ENCODE results near the gene IGF2BP2. TPM values are rescaled to one million over a fixed set of nuclear protein-coding genes. Genes with fewer than 3 reads are reported as not detected.

Gene IGF2BP2
- total and polyA plus RNA-seq, 2 donors (not counting 1 experiment from before 2014, with no cell fraction given), result 0.01 TPM; not detected in 1

GRCh38 chr3:185630182-185630622 is 194.6 kb downstream of the IGF2BP2 start:
- no peaks in the 10 kb centered on the region for H3K4me1 ChIP-seq (ENCODE audit: control insufficient read depth in 2 of 2, insufficient read depth in 2 of 2, low read length in 2 of 2)
- CTCF ChIA-PET, result no interaction called here
- H3K4me3 ChIP-seq (ENCODE audit: control extremely low read depth in 1 of 5, extremely low read depth in 1 of 5, insufficient read depth in 1 of 5, low read depth in 2 of 5, low read length in 4 of 5), result no peak overlapping the region
- no peaks in the 10 kb centered on the region for H3K27me3 ChIP-seq (replicated peaks in 1 of 4; ENCODE audit: control extremely low read depth in 1 of 4, control insufficient read depth in 3 of 4, insufficient read depth in 4 of 4, low read length in 3 of 4)
- H3K9ac ChIP-seq (ENCODE audit: low read length), result no peak overlapping the region
- H3K4me2 ChIP-seq (replicated peaks; ENCODE audit: low read depth, low read length, poor library complexity, severe bottlenecking), result no peak overlapping the region
- H3K79me2 ChIP-seq (ENCODE audit: control insufficient read depth, insufficient read depth, low read length), result no peaks in the 10 kb centered on the region
- Mint-ChIP-seq H3K4me1 (no peaks in the 10 kb centered on the region), H3K9me3 (ENCODE audit: insufficient read depth) (no peaks in the 10 kb centered on the region), H3K4me3 (no peak overlapping the region), H3K27ac (peak overlapping the region; percentile 12), H3K27me3 (no peaks in the 10 kb centered on the region)
- WGBS (ENCODE audit: insufficient coverage), result 87% methylated on average over 5 of the region's 6 CpGs
- no peak for TF ChIP-seq EZH2 (IDR thresholded peaks at IDR 0.05; ENCODE audit: borderline replicate concordance, insufficient read depth, low read depth, low read length, poor library complexity, severe bottlenecking)
- no peak for TF ChIP-seq CTCF (IDR thresholded peaks at IDR 0.05)
- H3K36me3 ChIP-seq (replicated peaks in 1 of 2; ENCODE audit: control extremely low read depth in 1 of 2, control insufficient read depth in 1 of 2, extremely low read depth in 1 of 2, insufficient read depth in 2 of 2, low read length in 1 of 2), result peaks cover 12 to 32% of the 10 kb centered on the region in 2 experiments
- H3K9me3 ChIP-seq (ENCODE audit: control extremely low read depth in 1 of 3, control insufficient read depth in 2 of 3, insufficient read depth in 1 of 3, low read length in 2 of 3), result no peaks in the 10 kb centered on the region
- no peak overlapping the region for H2AFZ ChIP-seq (ENCODE audit: insufficient read depth, low read depth, low read length, poor library complexity, severe bottlenecking)
- DNase-seq (no peak), ATAC-seq (ENCODE audit: low read depth) (no peak)
- POLR2A ChIA-PET, result no interaction called here
- H4K20me1 ChIP-seq (ENCODE audit: control insufficient read depth, insufficient read depth, low read length, poor library complexity, severe bottlenecking), result no peaks in the 10 kb centered on the region
- no peak overlapping the region for H3K27ac ChIP-seq (ENCODE audit: low read length in 2 of 2)
- intact Hi-C loops (cut with micrococcal nuclease), result no loop called here

GRCh38 chr3:185629554-185630181 is 195.2 kb downstream of the IGF2BP2 start:
- H3K9ac ChIP-seq (ENCODE audit: low read length), result no peak overlapping the region
- Mint-ChIP-seq H3K4me3 (no peak overlapping the region), H3K9me3 (ENCODE audit: insufficient read depth) (no peaks in the 10 kb centered on the region), H3K4me1 (no peaks in the 10 kb centered on the region), H3K27me3 (no peaks in the 10 kb centered on the region), H3K27ac (peak overlapping the region; percentile 12)
- H3K36me3 ChIP-seq (replicated peaks in 1 of 2; ENCODE audit: control extremely low read depth in 1 of 2, control insufficient read depth in 1 of 2, extremely low read depth in 1 of 2, insufficient read depth in 2 of 2, low read length in 1 of 2), result peaks cover 12 to 34% of the 10 kb centered on the region in 2 experiments
- no peak for TF ChIP-seq CTCF (IDR thresholded peaks at IDR 0.05)
- TF ChIP-seq EZH2 (IDR thresholded peaks at IDR 0.05; ENCODE audit: borderline replicate concordance, insufficient read depth, low read depth, low read length, poor library complexity, severe bottlenecking), result no peak
- POLR2A ChIA-PET, result no interaction called here
- no peak overlapping the region for H3K27ac ChIP-seq (ENCODE audit: low read length in 2 of 2)
- H4K20me1 ChIP-seq (ENCODE audit: control insufficient read depth, insufficient read depth, low read length, poor library complexity, severe bottlenecking), result no peaks in the 10 kb centered on the region
- DNase-seq (no peak), ATAC-seq (ENCODE audit: low read depth) (no peak)
- CTCF ChIA-PET, result no interaction called here
- H3K79me2 ChIP-seq (ENCODE audit: control insufficient read depth, insufficient read depth, low read length), result no peaks in the 10 kb centered on the region
- intact Hi-C loops (cut with micrococcal nuclease), result no loop called here
- no peak overlapping the region for H3K4me2 ChIP-seq (replicated peaks; ENCODE audit: low read depth, low read length, poor library complexity, severe bottlenecking)
- no peaks in the 10 kb centered on the region for H3K4me1 ChIP-seq (ENCODE audit: control insufficient read depth in 2 of 2, insufficient read depth in 2 of 2, low read length in 2 of 2)
- no peaks in the 10 kb centered on the region for H3K27me3 ChIP-seq (replicated peaks in 1 of 4; ENCODE audit: control extremely low read depth in 1 of 4, control insufficient read depth in 3 of 4, insufficient read depth in 4 of 4, low read length in 3 of 4)
- no peak overlapping the region for H2AFZ ChIP-seq (ENCODE audit: insufficient read depth, low read depth, low read length, poor library complexity, severe bottlenecking)
- WGBS (ENCODE audit: insufficient coverage), result 95% methylated on average over 3 of the region's 4 CpGs
- no peak overlapping the region for H3K4me3 ChIP-seq (ENCODE audit: control extremely low read depth in 1 of 5, extremely low read depth in 1 of 5, insufficient read depth in 1 of 5, low read depth in 2 of 5, low read length in 4 of 5)
- no peaks in the 10 kb centered on the region for H3K9me3 ChIP-seq (ENCODE audit: control extremely low read depth in 1 of 3, control insufficient read depth in 2 of 3, insufficient read depth in 1 of 3, low read length in 2 of 3)
